ENCODE measurements around the gene CNOT3. TPM values are rescaled to one million over a fixed set of nuclear protein-coding genes. Genes with fewer than 3 reads are reported as not detected.
"Not testable (repeated sequence)": the region's sequence is repeated elsewhere in the genome, so short reads cannot be mapped to it uniquely, and the experiment has no call there.

CNOT3 gene
- total and polyA plus RNA-seq, 4 donors: 10.4 to 54.4 (median 34.7) TPM

GRCh38 chr19:54168174-54168917, 30.8 kb downstream of the CNOT3 start:
- H3K4me3 ChIP-seq (ENCODE audit: low read length in 2 of 2): no peak overlapping the region
- 19 to 26% methylated on average over 25 of the region's 25 CpGs for WGBS, 2 donors
- no peak overlapping the region for H3K27ac ChIP-seq (ENCODE audit: low read depth in 1 of 2, low read length in 2 of 2)
- DNase-seq: peak; percentile 95 to 99
- no peaks in the 10 kb centered on the region for H3K4me1 ChIP-seq (ENCODE audit: control insufficient read depth in 1 of 2, insufficient read depth in 2 of 2, low read length in 2 of 2)
- ATAC-seq (ENCODE audit: low FRiP score): peak; percentile 92
- H3K36me3 ChIP-seq (ENCODE audit: control insufficient read depth in 1 of 2, insufficient read depth in 2 of 2, low read length in 1 of 2): no peaks in the 10 kb centered on the region
- intact Hi-C loops (cut with DNase I): loop anchor here (2.0 to 5.0 kb wide), 2 partner anchors 34 to 62 kb away; partner anchors contain the start of gene RPS9 (in 1 of the 2)
- H3K9me3 ChIP-seq (ENCODE audit: control insufficient read depth, low read length): no peaks in the 10 kb centered on the region
- H3K27me3 ChIP-seq (ENCODE audit: control insufficient read depth in 1 of 2, insufficient read depth in 2 of 2, low read length in 1 of 2): no peaks in the 10 kb centered on the region

DNA sequence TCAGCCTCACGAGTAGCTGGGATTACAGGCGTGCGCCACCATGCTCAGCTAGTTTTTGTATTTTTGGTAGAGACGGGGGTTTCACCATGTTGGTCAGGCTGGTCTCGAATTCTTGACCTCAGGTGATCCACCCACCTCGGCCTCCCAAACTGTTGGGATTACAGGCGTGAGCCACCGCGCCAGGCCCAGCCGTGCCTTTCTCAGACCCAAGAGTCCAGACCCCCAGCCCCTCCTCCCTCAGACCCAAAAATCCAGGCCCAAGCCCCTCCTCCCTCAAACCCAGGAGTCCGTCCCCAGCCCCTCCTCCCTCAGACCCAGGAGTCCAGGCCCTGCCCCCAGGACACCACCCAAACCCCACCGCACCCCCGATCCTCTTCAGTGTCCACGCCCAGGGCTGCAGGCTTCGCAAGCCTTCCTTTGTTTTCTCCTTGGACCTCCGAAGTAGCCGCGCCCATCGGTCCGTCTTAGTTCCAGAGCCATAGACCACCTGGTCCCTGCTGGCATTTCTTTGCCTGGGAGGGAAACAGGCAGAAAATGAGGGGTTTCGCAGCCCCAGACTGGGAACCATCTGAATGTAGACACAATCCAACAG, 31.7 kb downstream of the CNOT3 start:
- H3K27me3 ChIP-seq (ENCODE audit: control insufficient read depth in 1 of 2, insufficient read depth in 2 of 2, low read length in 1 of 2): no peaks in the 10 kb centered on the region
- DNase-seq (no peak), ATAC-seq (ENCODE audit: low FRiP score) (no peak)
- H3K4me3 ChIP-seq (ENCODE audit: low read length in 2 of 2): no peak overlapping the region
- no peaks in the 10 kb centered on the region for H3K9me3 ChIP-seq (ENCODE audit: control insufficient read depth, low read length)
- intact Hi-C loops (cut with DNase I): loop anchor here (1.0 to 5.0 kb wide), 3 partner anchors 33 to 62 kb away; partner anchors contain the start of gene RPS9 (in 1 of the 2)
- 89% methylated on average over 21 of the region's 21 CpGs for WGBS, 2 donors
- no peak overlapping the region for H3K27ac ChIP-seq (ENCODE audit: low read depth in 1 of 2, low read length in 2 of 2)
- H3K4me1 ChIP-seq (ENCODE audit: control insufficient read depth in 1 of 2, insufficient read depth in 2 of 2, low read length in 2 of 2): no peaks in the 10 kb centered on the region
- H3K36me3 ChIP-seq (ENCODE audit: control insufficient read depth in 1 of 2, insufficient read depth in 2 of 2, low read length in 1 of 2): no peaks in the 10 kb centered on the region

DNA sequence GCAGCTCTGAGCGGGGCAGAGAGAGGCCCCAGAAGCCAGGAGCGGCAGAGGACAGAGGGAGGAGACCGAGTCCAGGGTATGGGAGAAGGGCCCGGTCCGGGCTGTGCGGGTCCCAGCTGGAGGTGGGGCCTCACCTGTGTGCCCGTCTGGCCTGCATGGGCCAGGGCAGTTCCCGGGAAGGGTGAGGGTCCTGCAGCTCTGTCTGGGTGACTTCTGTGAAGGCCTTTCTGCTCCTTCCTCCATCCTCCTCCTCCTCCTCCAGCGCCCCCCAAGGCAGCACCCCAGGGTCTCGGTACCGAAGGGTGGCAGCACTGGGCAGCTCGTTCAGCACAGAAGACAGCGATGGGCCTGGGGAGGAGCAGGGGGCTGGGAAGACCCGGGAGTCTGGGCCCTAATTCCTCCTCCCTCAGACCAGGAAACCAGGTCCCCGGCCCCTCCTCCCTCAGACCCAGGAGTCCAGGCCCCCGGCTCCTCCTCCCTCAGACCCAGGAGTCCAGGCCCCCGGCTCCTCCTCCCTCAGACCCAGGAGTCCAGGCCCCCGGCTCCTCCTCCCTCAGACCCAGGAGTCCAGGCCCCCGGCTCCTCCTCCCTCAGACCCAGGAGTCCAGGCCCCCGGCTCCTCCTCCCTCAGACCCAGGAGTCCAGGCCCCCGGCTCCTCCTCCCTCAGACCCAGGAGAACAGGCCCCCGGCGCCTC, 34.3 kb downstream of the CNOT3 start:
- ATAC-seq (ENCODE audit: low FRiP score); H3K4me1 ChIP-seq (ENCODE audit: control insufficient read depth in 1 of 2, insufficient read depth in 2 of 2, low read length in 2 of 2); H3K36me3 ChIP-seq (ENCODE audit: control insufficient read depth in 1 of 2, insufficient read depth in 2 of 2, low read length in 1 of 2); DNase-seq; H3K4me3 ChIP-seq (ENCODE audit: low read length in 2 of 2); intact Hi-C loops (cut with DNase I); H3K27me3 ChIP-seq (ENCODE audit: control insufficient read depth in 1 of 2, insufficient read depth in 2 of 2, low read length in 1 of 2); H3K9me3 ChIP-seq (ENCODE audit: control insufficient read depth, low read length); H3K27ac ChIP-seq (ENCODE audit: low read depth in 1 of 2, low read length in 2 of 2): not testable (repeated sequence)
- 62 to 73% methylated on average over 12 to 20 of the region's 23 CpGs for WGBS, 2 donors

- no peaks in the 10 kb centered on the region for H3K4me1 ChIP-seq (ENCODE audit: control insufficient read depth in 1 of 2, insufficient read depth in 2 of 2, low read length in 2 of 2)
- H3K4me3 ChIP-seq (ENCODE audit: low read length in 2 of 2): no peak within 1 kb of the TSS
- no peaks in the 10 kb centered on the region for H3K9me3 ChIP-seq (ENCODE audit: control insufficient read depth, low read length)
- DNase-seq (no peak), ATAC-seq (ENCODE audit: low FRiP score) (no peak)
- no peak within 1 kb of the TSS for H3K27ac ChIP-seq (ENCODE audit: low read depth in 1 of 2, low read length in 2 of 2)
- no peaks in the 10 kb centered on the region for H3K36me3 ChIP-seq (ENCODE audit: control insufficient read depth in 1 of 2, insufficient read depth in 2 of 2, low read length in 1 of 2)
- 9% methylated on average over 13 of the region's 13 CpGs for WGBS, 2 donors
- intact Hi-C loops (cut with DNase I): no loop called here
- no peaks in the 10 kb centered on the region for H3K27me3 ChIP-seq (ENCODE audit: control insufficient read depth in 1 of 2, insufficient read depth in 2 of 2, low read length in 1 of 2)
These were observed 35.2 kb downstream of the CNOT3 start, which contains the start of gene TMC4 for GRCh38 chr19:54172471-54173358. TSS of gene TMC4 (minus strand) at chr19:54173160. CDS start at chr19:54173117, 43 bp downstream.

DNA sequence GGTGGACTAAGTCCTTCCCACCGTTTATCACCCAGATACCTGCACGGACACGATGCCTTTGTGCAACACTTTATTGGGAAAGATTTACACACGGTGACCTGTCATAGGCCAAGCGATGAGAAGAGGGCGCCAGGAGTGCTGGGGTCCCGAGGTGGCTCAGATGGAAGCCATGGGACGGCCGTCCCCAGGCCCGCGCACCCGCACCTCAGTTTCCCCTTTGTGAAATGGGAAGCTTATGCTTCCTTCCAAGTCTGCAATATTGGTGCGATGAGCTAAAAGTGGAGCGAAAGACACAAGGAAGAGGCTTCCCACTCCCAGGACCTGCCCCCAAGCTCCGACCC, 35.8 kb downstream of the CNOT3 start:
- no peaks in the 10 kb centered on the region for H3K27me3 ChIP-seq (ENCODE audit: control insufficient read depth in 1 of 2, insufficient read depth in 2 of 2, low read length in 1 of 2)
- DNase-seq: no peak
- H3K4me1 ChIP-seq (ENCODE audit: control insufficient read depth in 1 of 2, insufficient read depth in 2 of 2, low read length in 2 of 2): no peaks in the 10 kb centered on the region
- H3K9me3 ChIP-seq (ENCODE audit: control insufficient read depth, low read length): no peaks in the 10 kb centered on the region
- WGBS, 2 donors: 41 to 46% methylated on average over 15 of the region's 15 CpGs
- H3K4me3 ChIP-seq (ENCODE audit: low read length in 2 of 2): no peak overlapping the region
- intact Hi-C loops (cut with DNase I): no loop called here
- H3K36me3 ChIP-seq (ENCODE audit: control insufficient read depth in 1 of 2, insufficient read depth in 2 of 2, low read length in 1 of 2): no peaks in the 10 kb centered on the region
- no peak overlapping the region for H3K27ac ChIP-seq (ENCODE audit: low read depth in 1 of 2, low read length in 2 of 2)
- no peak for ATAC-seq (ENCODE audit: low FRiP score)

DNA sequence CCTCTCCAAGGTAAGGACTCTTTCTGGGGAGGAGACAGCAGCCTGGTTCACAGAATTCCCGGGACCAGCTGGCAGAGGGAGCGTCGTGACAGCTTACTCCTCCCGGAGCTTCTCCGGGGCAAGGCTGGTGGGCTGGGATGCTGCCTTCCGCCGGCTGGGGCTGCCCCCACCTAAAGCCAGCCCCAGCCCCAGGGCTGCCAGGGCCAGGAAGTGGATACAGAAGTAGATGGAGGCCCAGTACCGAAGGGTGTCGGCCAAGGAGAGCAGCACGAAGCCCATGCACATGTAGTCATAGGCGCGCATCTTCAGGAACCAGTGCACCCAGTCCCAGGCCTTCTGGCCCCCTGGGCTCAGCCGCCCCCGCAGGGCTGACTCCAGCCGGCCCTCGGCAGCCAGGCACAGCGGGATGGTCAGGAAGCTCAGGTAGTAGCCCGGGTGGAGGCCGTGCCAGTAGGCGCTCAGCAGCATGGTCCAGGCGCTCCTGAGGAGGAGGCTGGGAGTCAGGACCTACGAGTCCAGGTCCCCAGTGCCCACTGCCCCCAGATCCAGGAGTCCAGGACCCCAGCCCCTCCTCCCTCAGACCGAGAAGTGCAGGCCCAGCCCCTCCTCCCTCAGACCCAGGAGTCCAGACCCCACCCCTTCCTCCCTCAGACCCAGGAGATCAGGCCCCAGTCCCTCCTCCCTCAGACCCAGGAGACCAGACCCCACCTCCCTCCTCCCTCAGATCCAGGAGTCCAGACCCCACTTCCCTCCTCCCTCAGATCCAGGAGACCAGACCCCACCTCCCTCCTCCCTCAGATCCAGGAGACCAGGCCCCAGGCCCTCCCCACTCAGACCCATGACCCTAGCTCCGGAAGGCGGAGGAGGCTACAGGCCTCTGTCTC, 36.6 kb downstream of the CNOT3 start:
- DNase-seq (no peak), ATAC-seq (ENCODE audit: low FRiP score) (no peak)
- Histone ChIP-seq H3K36me3 (ENCODE audit: control insufficient read depth in 1 of 2, insufficient read depth in 2 of 2, low read length in 1 of 2) (no peaks in the 10 kb centered on the region), H3K27ac (ENCODE audit: low read depth in 1 of 2, low read length in 2 of 2) (no peak overlapping the region), H3K4me1 (ENCODE audit: control insufficient read depth in 1 of 2, insufficient read depth in 2 of 2, low read length in 2 of 2) (no peaks in the 10 kb centered on the region), H3K4me3 (ENCODE audit: low read length in 2 of 2) (no peak overlapping the region), H3K9me3 (ENCODE audit: control insufficient read depth, low read length) (no peaks in the 10 kb centered on the region), H3K27me3 (ENCODE audit: control insufficient read depth in 1 of 2, insufficient read depth in 2 of 2, low read length in 1 of 2) (no peaks in the 10 kb centered on the region)
- intact Hi-C loops (cut with DNase I): no loop called here
- WGBS, 2 donors: 74 to 79% methylated on average over 25 of the region's 25 CpGs

- Histone ChIP-seq H3K4me1 (ENCODE audit: control insufficient read depth in 1 of 2, insufficient read depth in 2 of 2, low read length in 2 of 2) (no peaks in the 10 kb centered on the region), H3K4me3 (ENCODE audit: low read length in 2 of 2) (no peak overlapping the region), H3K27ac (ENCODE audit: low read depth in 1 of 2, low read length in 2 of 2) (no peak overlapping the region), H3K36me3 (ENCODE audit: control insufficient read depth in 1 of 2, insufficient read depth in 2 of 2, low read length in 1 of 2) (peaks cover 0 to 2% of the 10 kb centered on the region in 2 donors), H3K9me3 (ENCODE audit: control insufficient read depth, low read length) (no peaks in the 10 kb centered on the region), H3K27me3 (ENCODE audit: control insufficient read depth in 1 of 2, insufficient read depth in 2 of 2, low read length in 1 of 2) (no peaks in the 10 kb centered on the region)
- intact Hi-C loops (cut with DNase I): no loop called here
- WGBS, 2 donors: 65 to 67% methylated on average over 23 of the region's 23 CpGs
- ATAC-seq (ENCODE audit: low FRiP score) (peak; percentile 61), DNase-seq (peak in 1 of 2 donors; percentile 47)
These were observed 41.2 kb downstream of the CNOT3 start for GRCh38 chr19:54178581-54179261.
